Measurements from ENCODE around the gene PRKAB1.

Gene PRKAB1

GRCh38 chr12:119710965-119711551, 43.1 kb downstream of the PRKAB1 start:
- H3K9ac ChIP-seq (ENCODE audit: low read length in 2 of 2), result no peak overlapping the region
- H3K27ac ChIP-seq (ENCODE audit: low read length), result no peak overlapping the region

GRCh38 chr12:119711693-119712092, 43.8 kb downstream of the PRKAB1 start:
- no peak overlapping the region for H3K4me3 ChIP-seq (ENCODE audit: low read length in 2 of 2)
- H3K27ac ChIP-seq (ENCODE audit: low read length), result no peak overlapping the region
- H3K9me3 ChIP-seq (ENCODE audit: control insufficient read depth in 2 of 2, low read length in 2 of 2), result no peaks in the 10 kb centered on the region
- no peaks in the 10 kb centered on the region for H3K4me1 ChIP-seq (ENCODE audit: control insufficient read depth, insufficient read depth, low read length)
- no peak overlapping the region for H3K9ac ChIP-seq (ENCODE audit: low read length in 2 of 2)
- H3K27me3 ChIP-seq (ENCODE audit: control insufficient read depth in 1 of 2, insufficient read depth in 2 of 2, low read length in 2 of 2), result no peaks in the 10 kb centered on the region
- H3K36me3 ChIP-seq (ENCODE audit: control insufficient read depth in 2 of 2, insufficient read depth in 2 of 2, low read length in 2 of 2), result no peaks in the 10 kb centered on the region

More at GRCh38 chr12:119710965-119711551, 43.1 kb downstream of the PRKAB1 start:
- H3K27me3 ChIP-seq (ENCODE audit: control insufficient read depth in 1 of 2, insufficient read depth in 2 of 2, low read length in 2 of 2), result no peaks in the 10 kb centered on the region
- no peaks in the 10 kb centered on the region for H3K9me3 ChIP-seq (ENCODE audit: control insufficient read depth in 2 of 2, low read length in 2 of 2)
- H3K4me3 ChIP-seq (ENCODE audit: low read length in 2 of 2), result no peak overlapping the region
- no peaks in the 10 kb centered on the region for H3K36me3 ChIP-seq (ENCODE audit: control insufficient read depth in 2 of 2, insufficient read depth in 2 of 2, low read length in 2 of 2)
- H3K4me1 ChIP-seq (ENCODE audit: control insufficient read depth, insufficient read depth, low read length), result no peaks in the 10 kb centered on the region

GRCh38 chr12:119712721-119713120, 44.8 kb downstream of the PRKAB1 start:
- no peak overlapping the region for H3K27ac ChIP-seq (ENCODE audit: low read length)
- H3K9me3 ChIP-seq (ENCODE audit: control insufficient read depth in 2 of 2, low read length in 2 of 2), result no peaks in the 10 kb centered on the region
- no peaks in the 10 kb centered on the region for H3K27me3 ChIP-seq (ENCODE audit: control insufficient read depth in 1 of 2, insufficient read depth in 2 of 2, low read length in 2 of 2)
- H3K4me3 ChIP-seq (ENCODE audit: low read length in 2 of 2), result no peak overlapping the region
- no peaks in the 10 kb centered on the region for H3K4me1 ChIP-seq (ENCODE audit: control insufficient read depth, insufficient read depth, low read length)
- H3K36me3 ChIP-seq (ENCODE audit: control insufficient read depth in 2 of 2, insufficient read depth in 2 of 2, low read length in 2 of 2), result no peaks in the 10 kb centered on the region
- no peak overlapping the region for H3K9ac ChIP-seq (ENCODE audit: low read length in 2 of 2)

- Histone ChIP-seq H3K9ac (ENCODE audit: low read length in 2 of 2) (no peak overlapping the region), H3K4me3 (ENCODE audit: low read length in 2 of 2) (no peak overlapping the region), H3K27me3 (ENCODE audit: control insufficient read depth in 1 of 2, insufficient read depth in 2 of 2, low read length in 2 of 2) (no peaks in the 10 kb centered on the region), H3K36me3 (ENCODE audit: control insufficient read depth in 2 of 2, insufficient read depth in 2 of 2, low read length in 2 of 2) (no peaks in the 10 kb centered on the region), H3K4me1 (ENCODE audit: control insufficient read depth, insufficient read depth, low read length) (no peaks in the 10 kb centered on the region), H3K9me3 (ENCODE audit: control insufficient read depth in 2 of 2, low read length in 2 of 2) (no peaks in the 10 kb centered on the region), H3K27ac (ENCODE audit: low read length) (no peak overlapping the region)
These were observed 45.7 kb downstream of the PRKAB1 start for GRCh38 chr12:119713551-119714031.

- Histone ChIP-seq H3K4me1 (ENCODE audit: control insufficient read depth, insufficient read depth, low read length) (no peaks in the 10 kb centered on the region), H3K36me3 (ENCODE audit: control insufficient read depth in 2 of 2, insufficient read depth in 2 of 2, low read length in 2 of 2) (no peaks in the 10 kb centered on the region), H3K9ac (ENCODE audit: low read length in 2 of 2) (no peak overlapping the region), H3K9me3 (ENCODE audit: control insufficient read depth in 2 of 2, low read length in 2 of 2) (no peaks in the 10 kb centered on the region), H3K27ac (ENCODE audit: low read length) (no peak overlapping the region), H3K27me3 (ENCODE audit: control insufficient read depth in 1 of 2, insufficient read depth in 2 of 2, low read length in 2 of 2) (no peaks in the 10 kb centered on the region), H3K4me3 (ENCODE audit: low read length in 2 of 2) (no peak overlapping the region)
These were observed 46.8 kb downstream of the PRKAB1 start for GRCh38 chr12:119714614-119715267.

GRCh38 chr12:119715268-119715620, 47.3 kb downstream of the PRKAB1 start:
- no peaks in the 10 kb centered on the region for H3K27me3 ChIP-seq (ENCODE audit: control insufficient read depth in 1 of 2, insufficient read depth in 2 of 2, low read length in 2 of 2)
- H3K4me3 ChIP-seq (ENCODE audit: low read length in 2 of 2), result no peak overlapping the region
- no peak overlapping the region for H3K27ac ChIP-seq (ENCODE audit: low read length)
- H3K9me3 ChIP-seq (ENCODE audit: control insufficient read depth in 2 of 2, low read length in 2 of 2), result no peaks in the 10 kb centered on the region
- H3K36me3 ChIP-seq (ENCODE audit: control insufficient read depth in 2 of 2, insufficient read depth in 2 of 2, low read length in 2 of 2), result no peaks in the 10 kb centered on the region
- H3K9ac ChIP-seq (ENCODE audit: low read length in 2 of 2), result no peak overlapping the region
- no peaks in the 10 kb centered on the region for H3K4me1 ChIP-seq (ENCODE audit: control insufficient read depth, insufficient read depth, low read length)

GRCh38 chr12:119718141-119718540, 50.2 kb downstream of the PRKAB1 start:
- no peak overlapping the region for H3K9ac ChIP-seq (ENCODE audit: low read length in 2 of 2)
- no peaks in the 10 kb centered on the region for H3K36me3 ChIP-seq (ENCODE audit: control insufficient read depth in 2 of 2, insufficient read depth in 2 of 2, low read length in 2 of 2)
- H3K27me3 ChIP-seq (ENCODE audit: control insufficient read depth in 1 of 2, insufficient read depth in 2 of 2, low read length in 2 of 2), result no peaks in the 10 kb centered on the region
- H3K4me1 ChIP-seq (ENCODE audit: control insufficient read depth, insufficient read depth, low read length), result no peaks in the 10 kb centered on the region
- no peaks in the 10 kb centered on the region for H3K9me3 ChIP-seq (ENCODE audit: control insufficient read depth in 2 of 2, low read length in 2 of 2)
- no peak overlapping the region for H3K4me3 ChIP-seq (ENCODE audit: low read length in 2 of 2)
- H3K27ac ChIP-seq (ENCODE audit: low read length), result no peak overlapping the region

- Histone ChIP-seq H3K27ac (ENCODE audit: low read length) (no peak overlapping the region), H3K4me1 (ENCODE audit: control insufficient read depth, insufficient read depth, low read length) (no peaks in the 10 kb centered on the region), H3K4me3 (ENCODE audit: low read length in 2 of 2) (no peak overlapping the region), H3K9me3 (ENCODE audit: control insufficient read depth in 2 of 2, low read length in 2 of 2) (no peaks in the 10 kb centered on the region), H3K27me3 (ENCODE audit: control insufficient read depth in 1 of 2, insufficient read depth in 2 of 2, low read length in 2 of 2) (no peaks in the 10 kb centered on the region), H3K9ac (ENCODE audit: low read length in 2 of 2) (no peak overlapping the region), H3K36me3 (ENCODE audit: control insufficient read depth in 2 of 2, insufficient read depth in 2 of 2, low read length in 2 of 2) (no peaks in the 10 kb centered on the region)
These were observed 52.4 kb downstream of the PRKAB1 start for GRCh38 chr12:119720349-119720748.

GRCh38 chr12:119721306-119721705, 53.4 kb downstream of the PRKAB1 start:
- Histone ChIP-seq H3K36me3 (ENCODE audit: control insufficient read depth in 2 of 2, insufficient read depth in 2 of 2, low read length in 2 of 2) (no peaks in the 10 kb centered on the region), H3K27me3 (ENCODE audit: control insufficient read depth in 1 of 2, insufficient read depth in 2 of 2, low read length in 2 of 2) (no peaks in the 10 kb centered on the region), H3K4me1 (ENCODE audit: control insufficient read depth, insufficient read depth, low read length) (no peaks in the 10 kb centered on the region), H3K27ac (ENCODE audit: low read length) (no peak overlapping the region), H3K9me3 (ENCODE audit: control insufficient read depth in 2 of 2, low read length in 2 of 2) (no peaks in the 10 kb centered on the region), H3K9ac (ENCODE audit: low read length in 2 of 2) (no peak overlapping the region), H3K4me3 (ENCODE audit: low read length in 2 of 2) (no peak overlapping the region)

- Histone ChIP-seq H3K27ac (ENCODE audit: low read length) (no peak overlapping the region), H3K36me3 (ENCODE audit: control insufficient read depth in 2 of 2, insufficient read depth in 2 of 2, low read length in 2 of 2) (no peaks in the 10 kb centered on the region), H3K27me3 (ENCODE audit: control insufficient read depth in 1 of 2, insufficient read depth in 2 of 2, low read length in 2 of 2) (no peaks in the 10 kb centered on the region), H3K4me3 (ENCODE audit: low read length in 2 of 2) (no peak overlapping the region), H3K4me1 (ENCODE audit: control insufficient read depth, insufficient read depth, low read length) (peaks cover 2% of the 10 kb centered on the region), H3K9ac (ENCODE audit: low read length in 2 of 2) (no peak overlapping the region), H3K9me3 (ENCODE audit: control insufficient read depth in 2 of 2, low read length in 2 of 2) (no peaks in the 10 kb centered on the region)
These were observed 57.6 kb downstream of the PRKAB1 start for GRCh38 chr12:119725523-119725922.
